NCI-H460 (cell line): ENCODE results near the gene CAMK1D. TPM values are rescaled to one million over a fixed set of nuclear protein-coding genes. Genes with fewer than 3 reads are reported as not detected.
"Not testable (repeated sequence)": the region's sequence is repeated elsewhere in the genome, so short reads cannot be mapped to it uniquely, and the experiment has no call there.

Experiments used
- DNase-seq: peaks from one replicate; pipeline ENCODE4 v3.0.0-alpha.2; 2016; ENCODE audit warnings: low read depth; ENCODE audit errors: extremely low read depth
- total RNA-seq: library from RNA; depleted of rRNA; stranded (reverse); fragments of >200 nt; shearing (Covaris generic); gene quantifications from 2 replicates; pipeline ENCODE4 v1.2.3, GENCODE V29; 2014

The CAMK1D gene
- total RNA-seq, 1 experiment from 2014 or later, result 0.42 TPM

DNA sequence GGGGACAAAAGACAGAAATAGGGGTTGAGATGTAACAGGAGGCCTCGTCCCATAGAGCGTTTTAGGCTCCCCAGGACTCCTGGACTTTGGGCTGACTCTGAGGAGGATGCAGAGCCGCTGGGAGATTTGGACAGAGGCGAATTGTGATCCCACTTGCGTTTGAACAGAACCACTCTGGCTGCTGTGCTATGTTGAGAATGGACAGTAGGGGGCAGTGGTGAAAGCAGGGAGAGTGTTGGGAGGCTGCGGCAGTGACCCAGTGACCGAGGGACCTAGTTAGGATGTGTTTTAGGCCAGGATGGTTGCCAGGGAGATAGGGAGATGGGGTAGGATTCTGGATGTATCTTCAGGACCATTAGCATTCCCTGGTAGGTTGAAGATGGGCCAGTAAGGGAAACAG lies 380.5 kb downstream of the CAMK1D start:
- DNase-seq, result no peak

DNA sequence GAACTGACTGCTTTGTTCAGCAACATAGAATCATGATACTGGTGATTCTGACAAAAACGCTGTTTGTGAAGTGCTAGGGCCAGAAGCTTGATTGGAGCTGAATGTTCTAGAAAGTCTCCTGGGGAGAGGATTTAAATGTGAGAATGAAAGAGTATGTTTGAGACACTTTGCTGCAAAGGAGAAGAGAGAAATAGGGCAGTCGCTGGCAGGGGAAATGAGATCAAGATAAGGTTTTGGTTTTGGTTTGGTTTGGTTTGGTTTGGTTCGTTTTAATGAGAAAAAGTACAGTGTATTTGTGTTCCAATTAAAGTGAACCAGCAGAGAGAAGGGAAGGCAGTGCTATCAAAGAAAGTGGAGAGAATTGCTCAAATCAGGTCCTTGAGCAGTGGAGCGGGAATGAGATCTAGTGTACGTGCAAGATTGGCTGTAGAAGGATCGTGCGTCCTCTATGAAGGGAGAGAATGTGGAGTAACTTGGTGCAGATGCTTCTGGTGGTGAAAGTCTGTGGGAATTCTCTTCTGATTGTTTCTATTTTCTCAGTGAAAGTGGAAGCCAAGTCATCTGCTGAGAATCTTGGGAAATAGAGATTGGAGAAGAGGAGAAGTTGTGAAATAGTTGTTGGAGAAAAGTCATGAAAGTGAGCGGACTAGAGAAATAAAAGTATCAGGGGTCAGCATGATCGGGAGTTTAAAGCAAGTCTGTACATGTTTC lies 381.6 kb downstream of the CAMK1D start:
- DNase-seq, result no peak

DNA sequence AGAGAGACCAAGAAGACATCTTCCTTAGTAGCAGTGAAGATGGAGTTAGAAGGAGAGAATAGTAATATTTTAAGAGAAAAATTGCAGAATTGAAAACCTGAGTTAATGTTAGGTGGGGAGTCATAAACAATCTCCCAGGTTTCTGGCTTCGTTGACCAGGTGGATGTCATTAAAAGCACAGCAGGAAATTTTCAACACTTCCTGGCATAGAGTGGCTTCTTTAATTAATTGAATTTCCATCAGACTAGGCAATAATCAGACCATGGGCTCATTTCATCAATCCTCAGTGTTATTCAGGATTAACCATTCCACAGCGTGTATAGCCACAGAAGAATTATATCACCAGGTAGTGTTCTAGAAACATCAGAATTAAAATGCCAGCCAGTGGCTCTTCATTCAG lies 383.9 kb downstream of the CAMK1D start:
- no peak for DNase-seq

GRCh38 chr10:12735843-12736462 lies 386.6 kb downstream of the CAMK1D start:
- DNase-seq, result no peak

DNA sequence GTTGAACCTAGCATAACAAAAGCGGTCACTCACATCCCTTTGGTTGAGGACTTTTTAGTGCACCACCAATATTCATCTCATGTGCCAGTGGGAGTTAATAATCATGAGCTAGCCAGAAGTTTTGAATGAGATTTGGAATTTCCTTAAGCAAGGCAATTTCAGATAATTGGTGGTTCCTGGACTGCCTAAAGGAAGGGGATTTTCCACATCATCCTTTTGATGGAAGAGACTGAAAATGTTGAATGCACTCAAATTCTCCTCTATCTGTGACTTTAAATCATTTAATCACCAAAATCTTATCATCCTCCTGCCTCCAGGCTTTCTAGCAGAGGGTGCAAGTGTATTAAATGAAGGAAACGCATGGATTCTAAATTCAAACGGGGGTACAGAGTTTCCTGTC lies 391.5 kb downstream of the CAMK1D start:
- DNase-seq, result no peak

- DNase-seq, result no peak
Observed at GRCh38 chr10:12741360-12741804, 392.0 kb downstream of the CAMK1D start.

DNA sequence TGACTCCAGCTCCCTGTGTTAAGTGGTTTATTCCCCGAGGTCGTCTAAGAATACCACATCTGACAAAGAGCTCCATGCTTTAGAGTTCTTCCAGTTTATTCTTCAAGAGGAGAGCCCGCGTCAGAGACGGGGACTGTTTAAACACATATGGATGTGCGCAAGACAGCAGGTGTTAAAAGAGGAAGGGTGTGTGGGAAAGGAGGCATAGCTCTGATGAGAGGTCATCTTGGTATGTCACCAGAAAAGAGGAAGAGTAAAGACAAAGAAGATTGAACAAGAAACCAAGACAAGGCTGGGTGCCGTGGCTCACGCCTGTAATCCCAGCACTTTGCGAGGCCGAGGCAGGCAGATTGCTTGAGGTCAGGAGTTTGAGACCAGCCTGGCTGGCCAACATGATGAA lies 393.4 kb downstream of the CAMK1D start:
- no peak for DNase-seq

GRCh38 chr10:12743466-12743865 lies 394.1 kb downstream of the CAMK1D start:
- DNase-seq, result not testable (repeated sequence)

- no peak for DNase-seq
Observed at GRCh38 chr10:12743941-12744340, 394.6 kb downstream of the CAMK1D start.

DNA sequence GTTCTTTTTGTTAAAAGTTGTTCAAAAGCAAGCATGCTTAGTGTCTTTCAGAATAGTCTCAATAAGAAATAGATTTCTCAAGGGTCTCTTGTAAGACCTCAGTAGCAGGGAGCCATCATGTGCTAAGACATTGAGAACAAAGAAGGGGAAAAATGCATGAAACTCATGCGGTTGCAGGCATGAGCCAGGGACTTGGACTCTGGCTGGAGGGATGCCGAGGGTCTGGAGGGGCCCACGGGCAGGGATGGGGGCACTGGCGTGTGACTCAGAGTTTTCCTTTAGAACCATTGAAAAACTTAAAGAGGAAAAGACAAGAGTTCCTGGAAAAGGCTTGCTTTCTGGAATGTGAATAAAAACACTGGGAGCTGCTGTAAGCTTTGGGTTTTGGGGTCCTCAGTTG lies 398.8 kb downstream of the CAMK1D start:
- DNase-seq, result no peak

DNA sequence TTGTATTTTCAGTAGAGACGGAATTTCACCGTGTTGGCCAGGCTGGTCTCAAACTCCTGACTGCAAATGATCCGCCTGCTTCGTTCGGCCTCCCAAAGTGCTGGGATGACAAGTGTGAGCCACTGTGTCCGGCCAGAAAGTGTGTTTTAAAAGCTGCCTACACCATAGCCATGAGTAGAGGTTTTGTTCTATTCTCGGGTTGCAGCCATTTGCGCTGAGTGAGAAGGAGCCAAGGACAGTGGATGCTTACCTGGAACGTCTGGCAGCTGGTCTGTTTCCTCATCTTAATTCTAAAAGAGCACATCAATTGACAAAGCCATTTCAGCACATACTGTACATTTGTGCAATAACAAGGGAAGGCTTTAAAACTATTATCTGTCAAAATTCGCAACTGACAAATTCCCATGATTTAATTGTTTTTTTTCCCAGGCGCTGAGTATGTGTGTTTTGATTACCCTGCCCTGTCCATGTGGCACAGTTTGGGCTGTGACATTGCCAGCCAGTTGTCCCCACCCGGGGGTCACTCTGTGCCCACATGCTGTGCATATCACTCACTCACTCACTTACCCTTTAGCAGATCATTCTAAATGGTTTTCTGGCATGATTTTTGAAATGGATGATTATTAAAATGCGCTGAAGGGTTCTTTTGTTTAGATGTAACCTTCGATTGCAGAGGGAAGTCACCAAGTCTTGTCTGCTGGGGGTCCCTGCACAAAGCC lies 400.6 kb downstream of the CAMK1D start:
- no peak for DNase-seq

DNA sequence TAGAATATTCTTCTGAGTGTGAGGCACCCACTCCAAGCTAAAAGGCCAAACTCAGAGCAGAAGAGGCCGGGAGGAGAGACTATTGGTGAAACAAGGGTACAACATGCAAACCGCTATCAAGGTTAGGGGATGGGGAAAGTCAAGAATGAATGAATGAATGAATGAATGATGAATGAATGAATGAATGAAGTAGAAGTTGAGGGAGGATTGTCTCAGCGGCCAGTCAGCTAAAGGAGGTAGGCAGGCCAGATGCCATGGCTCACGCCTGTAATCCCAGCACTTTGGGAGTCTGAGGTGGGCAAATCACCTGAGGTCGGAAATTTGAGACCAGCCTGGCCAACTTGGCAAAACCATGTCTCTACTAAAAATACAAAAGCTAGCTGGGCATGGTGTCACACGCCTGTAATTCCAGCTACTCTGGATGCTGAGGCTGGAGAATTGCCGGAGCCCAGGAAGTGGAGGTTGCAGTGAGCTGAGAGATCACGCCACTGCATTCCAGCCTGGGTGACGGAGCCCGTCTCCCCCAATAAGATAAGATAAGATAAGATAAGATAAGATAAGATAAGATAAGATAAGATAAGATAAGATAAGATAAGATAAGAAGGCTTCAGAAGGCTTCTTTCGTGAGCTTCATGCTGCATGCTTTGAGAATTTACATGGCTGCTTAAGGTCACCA lies 401.3 kb downstream of the CAMK1D start:
- no peak for DNase-seq

DNA sequence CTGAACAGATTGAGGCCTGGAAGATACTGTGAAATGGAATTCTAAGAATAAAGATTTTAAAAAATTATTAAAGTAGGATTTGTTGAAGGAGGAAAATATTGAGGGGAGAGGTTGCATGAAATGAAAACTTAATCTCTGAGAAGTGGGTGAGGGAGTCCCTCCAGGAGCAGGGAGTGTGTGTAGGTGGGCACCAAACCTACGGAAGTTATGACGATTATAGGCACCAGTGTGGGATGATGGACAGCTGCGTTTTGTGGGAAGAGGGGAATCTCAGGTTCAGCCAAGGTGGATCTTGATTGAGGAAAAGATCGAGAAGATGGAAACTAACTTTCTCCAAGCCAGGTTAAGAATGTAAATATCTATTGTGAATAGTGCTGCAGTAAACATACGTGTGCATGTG lies 405.7 kb downstream of the CAMK1D start:
- no peak for DNase-seq

DNA sequence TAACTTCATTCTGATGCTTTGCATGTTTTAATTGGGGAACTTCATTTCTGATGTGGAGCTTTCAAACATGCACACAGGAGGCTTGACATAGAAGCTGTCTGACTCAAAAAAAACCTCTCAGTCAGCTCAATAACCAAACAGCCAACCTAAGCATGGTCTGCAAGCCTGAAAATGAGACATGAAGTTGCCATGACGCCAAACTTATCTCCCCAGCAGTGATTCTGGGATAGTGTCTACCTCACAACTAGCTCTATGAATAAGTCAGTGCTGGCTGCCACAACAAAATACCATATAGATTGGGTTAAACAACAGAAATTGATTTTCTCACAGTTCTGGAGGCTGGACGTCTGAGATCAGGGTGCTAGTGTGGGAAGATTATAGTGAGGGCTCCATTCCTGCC lies 408.0 kb downstream of the CAMK1D start:
- no peak for DNase-seq

GRCh38 chr10:12758271-12758670 lies 408.9 kb downstream of the CAMK1D start:
- no peak for DNase-seq

GRCh38 chr10:12766223-12766622 lies 416.9 kb downstream of the CAMK1D start:
- DNase-seq, result no peak

GRCh38 chr10:12768156-12769100 lies 419.1 kb downstream of the CAMK1D start:
- no peak for DNase-seq

DNA sequence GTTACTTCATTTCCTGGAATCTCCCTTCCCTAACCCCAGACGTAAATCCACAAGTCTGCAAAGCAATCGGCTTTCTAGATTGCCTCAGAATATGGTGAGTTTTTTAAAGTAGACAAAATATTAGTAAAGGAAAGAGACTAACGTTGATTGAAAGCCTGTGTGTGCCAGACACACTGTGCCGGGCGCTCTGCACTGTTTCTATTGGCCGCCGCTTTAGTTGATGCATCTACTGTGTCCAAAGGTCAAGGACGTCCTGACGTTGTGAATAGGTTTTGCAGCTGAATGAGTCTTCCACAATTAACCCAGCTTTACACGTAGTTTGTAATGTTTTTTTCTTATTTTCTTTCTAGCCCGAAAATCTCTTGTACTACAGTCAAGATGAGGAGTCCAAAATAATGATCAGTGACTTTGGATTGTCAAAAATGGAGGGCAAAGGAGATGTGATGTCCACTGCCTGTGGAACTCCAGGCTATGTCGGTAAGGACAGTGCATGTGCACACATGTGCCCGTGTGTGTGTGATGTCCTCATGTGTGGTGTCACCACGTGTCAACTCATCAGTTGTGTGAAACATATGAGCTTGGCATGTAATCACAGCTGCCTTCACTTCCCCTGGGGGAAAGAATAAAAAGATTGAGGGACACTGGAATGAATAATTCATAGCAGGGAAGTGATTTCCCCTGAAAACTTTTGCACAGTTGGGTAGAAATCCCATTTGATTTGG lies 420.1 kb downstream of the CAMK1D start:
- no peak for DNase-seq

DNA sequence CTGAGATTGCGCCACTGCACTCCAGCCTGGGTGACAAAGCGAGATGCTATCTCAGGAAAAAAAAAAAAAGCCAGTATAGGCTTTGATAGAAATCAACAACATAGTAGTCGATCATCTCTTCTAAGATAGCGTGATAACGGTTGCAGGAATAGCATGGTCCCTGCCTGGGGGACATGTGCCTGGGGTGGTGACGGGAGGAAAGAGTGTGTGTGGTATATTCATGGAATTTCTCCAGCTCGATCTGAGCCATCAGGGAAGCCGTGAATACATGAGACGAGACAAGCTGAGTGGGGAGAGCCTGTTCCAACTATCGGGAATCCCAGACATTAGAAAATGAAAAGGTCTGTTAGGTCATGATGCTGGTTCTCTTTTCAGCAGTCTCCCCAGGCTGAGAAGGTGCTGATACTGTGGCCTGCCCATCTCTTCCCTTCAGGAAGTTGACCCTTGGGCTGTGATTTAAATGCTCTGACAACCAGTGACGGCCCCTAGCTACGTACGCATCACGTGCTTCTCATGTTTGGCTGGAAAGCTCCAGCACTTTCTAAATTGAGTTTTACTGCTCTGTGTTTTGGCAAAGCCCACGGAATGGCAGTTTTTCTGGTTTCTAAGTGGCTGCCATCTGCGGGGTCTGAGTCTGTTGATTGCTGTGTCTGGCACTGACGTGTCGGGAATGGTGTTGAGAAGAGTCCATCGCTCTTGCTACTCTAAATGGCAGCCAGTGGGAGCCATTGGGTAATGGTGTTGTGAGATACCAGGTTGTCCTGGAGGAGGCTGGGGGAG lies 422.8 kb downstream of the CAMK1D start:
- DNase-seq, result no peak
